GM19468 (cell line): ENCODE results near the gene GAB2.
"Not testable (repeated sequence)": the region's sequence is repeated elsewhere in the genome, so short reads cannot be mapped to it uniquely, and the experiment has no call there.

Experiments
- ATAC-seq: cut with Tn5 transposase; IDR thresholded peaks from one replicate; pipeline ENCODE4 v1.9.1; 2021; ENCODE audit warnings: mild to moderate bottlenecking, moderate library complexity, moderate number of reproducible peaks; ENCODE audit not compliant: unreplicated experiment; ENCODE audit errors: extremely low read depth

Gene GAB2

DNA sequence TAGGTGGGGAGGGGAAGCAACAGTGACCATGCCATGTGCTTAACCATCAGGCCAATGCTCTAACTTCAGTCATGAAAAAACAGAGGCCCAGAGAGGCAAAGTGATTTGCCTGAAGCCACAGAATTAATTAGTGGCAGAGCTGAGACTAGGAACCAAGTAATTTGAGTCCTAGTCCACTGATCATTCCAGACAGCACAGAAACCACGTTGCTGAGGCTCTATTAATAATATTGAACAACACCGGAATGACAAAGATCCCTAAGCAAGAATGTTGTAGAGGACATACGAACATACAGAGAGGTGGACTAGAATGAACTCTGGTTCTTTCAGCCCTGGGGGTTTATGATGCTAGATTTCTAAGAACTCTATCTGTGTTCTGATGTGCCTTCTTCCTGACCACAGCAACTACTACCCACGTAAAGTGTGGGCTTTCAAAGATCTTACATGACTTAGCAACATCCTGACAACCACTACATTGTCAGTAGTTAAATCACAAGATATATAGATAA, 92.3 kb downstream of the GAB2 start:
- no peak for ATAC-seq

DNA sequence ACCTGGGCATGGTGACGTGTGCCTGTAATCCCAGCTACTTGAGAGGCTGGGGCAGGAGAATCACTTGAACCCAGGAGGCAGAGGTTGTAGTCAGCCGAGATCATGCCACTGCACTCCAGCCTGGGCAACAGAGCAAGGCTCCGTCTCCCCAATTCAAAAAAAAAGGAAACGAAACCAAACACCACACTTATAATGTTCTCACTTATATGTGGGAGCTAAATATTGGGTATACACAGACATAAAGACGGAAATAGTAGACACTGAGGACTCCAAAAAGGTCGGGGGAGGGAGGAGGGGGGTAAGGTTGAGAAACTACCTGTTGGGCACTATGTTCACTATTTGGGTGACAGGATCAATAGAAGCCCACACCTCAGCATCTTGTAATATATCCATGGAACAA, 94.3 kb downstream of the GAB2 start:
- ATAC-seq, result no peak

DNA sequence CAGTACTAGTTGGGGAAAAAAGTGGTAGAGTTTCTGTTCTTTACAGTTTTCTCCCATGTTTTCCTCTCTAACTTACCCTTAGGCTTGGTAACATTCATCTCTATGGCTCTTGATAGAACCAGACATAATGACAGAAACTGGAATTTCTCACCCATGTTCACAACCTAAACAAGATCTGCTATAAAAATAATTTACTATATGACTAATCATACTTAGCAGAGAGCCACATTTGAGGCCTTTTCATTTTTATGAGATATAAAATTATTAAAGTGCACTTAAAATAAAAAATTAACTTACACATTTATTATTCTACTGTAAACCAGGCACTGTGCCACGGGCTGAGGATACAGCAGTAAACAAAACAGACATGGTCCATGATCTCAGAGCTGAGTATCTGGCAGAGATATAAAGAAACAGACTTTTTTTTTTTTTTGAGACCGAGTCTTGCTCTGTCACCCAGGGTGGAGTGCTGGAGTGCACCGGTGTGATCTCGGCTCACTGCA, 98.1 kb downstream of the GAB2 start:
- no peak for ATAC-seq

DNA sequence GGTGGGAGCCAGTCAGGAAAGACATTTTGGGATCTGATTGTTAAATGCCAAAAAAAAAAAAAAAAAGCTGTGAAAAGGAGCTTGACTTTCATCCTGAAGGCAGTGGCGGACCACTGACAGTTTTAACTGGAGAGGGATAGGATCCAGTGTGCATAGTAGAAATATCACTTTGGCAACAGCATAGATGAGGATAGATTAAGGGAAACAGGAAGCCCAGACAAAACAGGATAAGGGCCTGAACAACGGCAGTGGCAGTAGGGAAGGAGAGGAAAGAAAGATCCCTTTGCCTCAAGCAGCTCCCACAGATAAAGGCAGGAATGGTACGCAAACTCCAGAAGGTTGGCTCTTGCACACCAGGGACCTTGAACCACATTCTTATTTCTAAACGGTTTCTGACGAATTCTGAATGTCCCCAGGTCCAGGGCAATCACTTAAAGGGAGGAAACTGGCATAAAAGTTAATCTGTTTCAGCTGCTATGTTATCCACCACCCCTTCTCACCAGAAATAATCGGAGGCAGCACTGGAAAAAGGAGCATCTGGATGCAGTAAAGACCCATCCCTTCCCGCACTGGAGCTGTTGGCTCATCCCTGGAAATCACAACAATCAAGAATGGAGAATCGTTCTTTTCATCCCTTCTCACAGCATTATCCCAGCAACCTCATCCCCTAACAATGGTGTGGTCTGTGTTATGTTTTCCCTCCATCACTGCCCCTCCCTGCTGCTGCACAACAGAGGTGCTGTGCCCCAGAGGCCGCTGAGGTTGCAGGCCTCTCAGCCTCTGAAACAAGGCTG, 99.1 kb downstream of the GAB2 start:
- no peak for ATAC-seq

DNA sequence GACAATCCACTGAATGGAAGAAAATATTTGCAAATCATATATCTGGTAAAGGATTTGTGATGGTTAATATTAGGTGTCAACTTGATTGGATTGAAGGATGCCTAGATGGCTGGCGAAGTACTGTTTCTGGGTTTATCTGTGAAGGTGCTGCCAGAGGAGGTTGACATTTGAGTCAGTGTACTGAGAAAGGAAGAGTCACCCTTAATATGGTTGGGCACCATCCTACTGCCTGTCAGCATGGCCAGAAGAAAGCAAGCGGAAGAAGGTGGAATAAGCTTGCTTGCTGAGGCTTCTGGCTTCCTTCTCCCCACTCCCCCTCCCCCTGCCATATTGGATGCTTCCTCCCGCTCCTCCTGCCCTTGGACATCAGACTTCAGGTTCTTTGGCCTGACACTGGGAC, 101.9 kb downstream of the GAB2 start:
- no peak for ATAC-seq

DNA sequence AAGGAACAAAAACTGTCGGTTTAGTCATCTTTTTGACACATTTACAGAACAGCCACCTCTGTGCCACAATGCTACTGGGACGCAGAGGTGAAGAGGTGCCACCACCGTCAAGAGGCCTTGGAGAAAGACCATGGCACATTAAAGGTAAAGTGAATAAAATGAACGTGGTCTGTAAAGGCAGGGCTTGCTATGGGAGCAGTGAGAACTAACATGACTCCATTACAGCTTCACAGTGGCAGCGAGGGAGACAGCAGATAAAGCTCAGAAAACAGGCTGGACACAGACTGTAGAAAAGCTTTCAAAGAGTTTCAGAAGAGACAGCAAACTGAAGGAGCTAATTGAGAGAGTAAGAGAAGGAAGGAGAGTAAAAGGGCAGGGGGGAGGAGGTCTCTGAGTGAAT, 102.9 kb downstream of the GAB2 start:
- ATAC-seq, result no peak

DNA sequence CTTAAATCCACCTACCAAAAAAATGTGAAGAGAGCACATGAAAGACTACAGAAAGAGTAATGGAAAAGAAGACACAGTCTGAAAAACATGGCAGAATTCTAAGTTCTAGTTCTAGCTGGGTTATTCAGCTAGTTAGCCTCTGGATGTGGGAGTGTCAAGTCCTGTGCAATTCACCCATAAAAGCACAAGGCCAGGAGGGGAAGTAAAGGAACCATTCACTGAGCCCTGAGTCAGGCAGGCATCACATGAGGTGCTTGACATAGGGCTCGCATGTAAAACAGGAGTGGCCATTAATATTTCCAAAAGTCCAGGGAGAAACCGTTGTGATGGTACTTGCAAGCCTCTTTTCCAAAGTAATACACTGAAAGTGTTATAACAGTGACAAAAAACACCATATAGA, 103.7 kb downstream of the GAB2 start:
- no peak for ATAC-seq

DNA sequence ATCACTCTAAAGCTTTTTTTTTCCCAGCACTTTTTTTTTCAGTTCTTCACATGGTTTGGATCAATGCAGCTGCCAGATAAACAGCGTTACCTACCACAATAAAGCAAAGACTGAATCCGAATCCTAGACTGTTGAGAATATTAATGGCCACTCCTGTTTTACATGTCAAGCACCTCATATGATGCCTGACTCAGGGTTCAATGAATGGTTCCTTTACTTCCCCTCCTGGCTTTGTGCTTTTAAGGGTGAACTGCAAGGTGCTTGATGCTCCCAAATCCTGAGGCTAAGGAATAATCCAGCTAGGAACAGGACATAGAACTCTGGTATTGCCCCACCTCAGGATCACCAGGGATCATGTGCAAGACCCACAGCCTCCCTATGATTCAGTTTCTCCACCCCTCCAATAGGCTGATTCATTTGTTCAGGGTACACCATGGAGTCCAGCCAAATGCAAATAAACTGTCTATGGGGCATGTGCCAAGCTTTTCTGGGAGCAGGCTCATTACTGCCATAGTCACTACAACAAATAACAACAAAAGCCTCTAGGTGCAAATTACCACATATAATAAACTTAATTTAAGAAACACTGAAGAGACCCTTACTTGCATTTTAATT, 104.3 kb downstream of the GAB2 start:
- no peak for ATAC-seq

DNA sequence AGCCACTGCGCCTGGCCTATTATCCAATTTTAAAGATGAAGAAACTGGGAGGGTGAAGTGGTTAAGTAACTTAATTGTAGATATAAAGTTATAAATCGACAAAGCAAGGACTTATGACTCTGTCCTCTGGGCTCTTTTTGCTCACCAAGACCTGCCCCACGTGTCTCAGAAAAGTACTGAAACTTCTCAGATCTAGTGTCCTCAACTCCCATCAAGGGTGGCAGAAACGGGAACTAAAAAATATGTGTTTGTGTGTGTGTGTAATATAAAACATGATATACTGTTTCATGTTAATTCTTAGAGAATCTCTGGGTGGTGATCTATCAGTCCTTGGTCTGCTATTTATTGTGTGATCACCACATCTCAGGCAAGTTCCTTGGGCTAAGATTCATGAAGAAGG, 104.9 kb downstream of the GAB2 start:
- ATAC-seq, result no peak

DNA sequence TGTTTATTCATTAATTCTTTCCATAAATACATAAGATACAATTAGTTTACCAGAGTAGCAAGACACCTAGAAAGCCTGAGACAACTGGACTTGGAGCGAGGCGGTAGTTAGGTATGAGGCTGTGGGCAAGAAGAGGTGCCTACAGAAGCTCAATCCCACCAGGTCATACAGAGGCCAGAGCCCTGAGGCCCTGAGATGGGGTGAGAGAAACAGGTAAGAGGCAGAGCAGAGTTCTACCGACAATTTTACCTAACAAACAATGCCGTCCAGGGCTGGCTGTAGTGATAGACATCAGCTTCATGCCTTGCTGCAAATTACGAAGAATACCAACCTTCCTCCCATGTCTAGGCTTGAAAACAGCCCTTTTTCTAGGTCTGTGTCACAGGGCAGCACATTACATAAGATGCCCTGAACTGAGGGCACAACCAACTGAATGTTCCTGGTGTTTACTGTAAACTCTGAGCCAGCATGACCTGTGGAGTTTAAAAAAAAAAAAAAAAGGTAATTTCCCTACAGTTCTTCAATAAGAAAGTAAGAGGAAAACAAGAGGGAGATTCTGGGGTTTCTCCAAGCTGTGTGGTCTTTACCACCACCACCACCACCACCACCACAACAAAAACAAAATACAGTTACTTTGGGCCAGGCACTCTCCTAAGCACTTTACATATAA, 105.8 kb downstream of the GAB2 start:
- ATAC-seq, result no peak

DNA sequence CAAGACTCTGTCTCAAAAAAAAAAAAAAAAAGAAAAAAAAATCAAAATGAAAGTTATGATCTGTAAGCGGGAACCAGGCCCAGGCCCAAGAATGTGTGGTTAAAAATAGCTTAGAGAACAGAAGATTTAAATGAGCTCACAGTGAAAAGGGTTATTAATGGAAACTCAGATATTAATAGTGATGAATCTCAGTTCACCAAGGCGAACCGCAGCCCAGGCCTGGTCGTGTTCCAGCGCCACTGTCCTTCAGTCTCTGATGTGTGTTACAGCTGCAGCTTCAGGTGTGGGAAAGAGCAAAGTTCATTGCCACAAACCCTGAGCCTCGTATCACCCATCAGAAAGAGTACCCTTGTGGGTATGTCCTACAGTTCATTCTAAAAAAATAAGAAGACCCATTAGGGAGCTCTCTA, 107.1 kb downstream of the GAB2 start:
- peak; percentile 86 for ATAC-seq

DNA sequence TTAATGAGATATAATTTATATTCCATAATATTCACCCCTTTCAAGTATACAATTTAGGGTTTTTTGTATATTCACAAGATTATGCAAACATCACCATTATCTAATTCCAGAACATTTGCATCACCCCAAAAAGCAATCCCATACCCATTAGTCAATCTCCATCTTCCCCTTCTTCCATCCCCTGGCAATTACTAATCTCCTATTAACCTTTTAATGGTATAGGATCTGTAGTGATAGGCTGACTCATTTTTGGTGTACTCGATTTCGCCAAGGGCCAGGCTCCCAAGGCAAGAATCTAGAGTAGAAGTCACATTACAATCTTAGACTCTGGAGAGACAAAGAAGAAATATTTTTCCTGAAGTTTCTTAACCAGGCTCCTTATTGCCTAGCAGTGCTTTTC, 113.4 kb downstream of the GAB2 start:
- ATAC-seq, result no peak

DNA sequence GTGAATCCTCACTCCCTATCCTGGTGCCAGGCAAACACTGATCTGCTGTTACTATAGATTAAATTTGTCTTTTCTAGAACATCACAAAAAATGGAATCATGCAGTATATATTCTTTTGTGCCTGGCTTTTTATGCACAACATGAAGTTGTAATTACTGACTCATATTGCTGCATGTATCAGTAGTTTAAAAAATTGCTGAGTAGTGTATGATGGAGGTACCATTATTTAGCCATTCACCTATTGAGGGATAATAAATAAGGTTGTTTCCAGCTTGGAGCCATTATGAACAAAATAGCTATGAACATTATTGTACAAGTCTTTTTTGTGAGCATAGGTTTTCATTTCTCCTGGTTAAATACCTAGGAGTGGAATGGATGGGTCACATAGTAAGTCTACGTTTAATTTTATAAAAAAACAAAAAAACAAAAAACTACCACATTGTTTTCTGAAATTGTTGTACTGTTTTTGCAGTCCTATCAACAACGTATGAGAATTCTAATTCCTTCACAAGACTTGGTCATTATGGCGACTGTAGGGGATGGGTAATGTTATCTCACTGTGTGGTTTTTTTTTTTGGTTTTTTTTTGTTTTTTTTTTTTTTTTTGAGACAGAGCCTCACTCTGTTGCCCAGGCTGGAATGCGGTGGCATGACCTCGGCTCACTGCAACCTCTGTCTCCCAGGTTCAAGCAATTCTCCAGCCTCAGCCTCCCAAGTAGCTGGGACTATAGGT, 117.3 kb downstream of the GAB2 start:
- no peak for ATAC-seq

DNA sequence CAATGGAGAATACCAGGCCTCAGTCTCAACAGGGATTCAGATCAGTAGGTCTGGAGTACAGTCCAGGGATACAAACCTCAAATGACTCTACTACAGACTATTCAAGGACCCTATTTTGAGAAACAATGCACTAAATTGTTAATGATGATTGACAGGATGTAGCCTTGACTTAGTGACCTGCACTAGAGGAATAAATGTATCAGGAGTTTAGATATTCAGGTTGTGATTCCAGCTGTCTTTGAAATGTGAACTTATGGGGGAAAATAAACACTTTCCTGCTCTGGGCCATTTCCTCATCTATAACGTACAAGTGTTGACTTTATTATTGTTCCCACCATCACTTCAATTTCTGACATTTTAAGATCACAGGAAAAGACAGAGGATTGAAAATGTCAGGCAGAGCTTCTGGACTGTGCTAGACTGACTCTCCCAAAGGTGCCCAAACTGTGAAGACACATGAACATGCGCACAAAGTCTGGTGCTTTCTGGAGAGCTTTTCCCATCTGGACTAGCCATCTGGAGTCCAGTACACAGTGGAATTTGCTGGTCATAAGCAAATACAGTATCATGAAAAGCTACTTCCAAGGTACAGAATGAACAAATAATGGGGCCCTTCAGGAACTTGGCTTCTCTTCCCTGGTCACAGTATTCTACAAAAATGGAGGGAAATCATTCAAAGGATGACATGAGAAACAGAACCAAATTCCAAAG, 118.5 kb downstream of the GAB2 start:
- ATAC-seq, result no peak

DNA sequence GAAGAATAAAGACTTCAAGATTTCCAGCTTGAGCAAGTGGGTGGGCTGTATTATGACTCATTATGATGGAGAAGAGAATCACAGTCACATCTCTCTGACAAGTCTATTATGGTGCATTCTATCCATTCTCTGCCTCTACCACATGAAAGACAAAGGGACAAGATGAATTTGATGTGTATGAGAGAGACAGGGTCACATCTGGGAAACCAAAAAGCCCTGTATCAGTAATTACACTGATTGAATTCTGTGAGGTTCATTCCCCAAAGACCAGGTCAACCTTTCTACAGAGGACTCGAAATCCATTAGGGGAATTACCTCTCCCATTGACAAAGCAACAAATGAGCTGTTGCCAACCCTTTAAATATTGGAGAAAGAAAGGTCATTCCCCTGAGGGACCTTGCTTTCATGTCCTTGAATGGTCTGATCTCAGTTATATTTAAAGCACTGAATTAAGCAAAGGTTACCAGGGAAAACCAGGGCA, 119.3 kb downstream of the GAB2 start:
- no peak for ATAC-seq

DNA sequence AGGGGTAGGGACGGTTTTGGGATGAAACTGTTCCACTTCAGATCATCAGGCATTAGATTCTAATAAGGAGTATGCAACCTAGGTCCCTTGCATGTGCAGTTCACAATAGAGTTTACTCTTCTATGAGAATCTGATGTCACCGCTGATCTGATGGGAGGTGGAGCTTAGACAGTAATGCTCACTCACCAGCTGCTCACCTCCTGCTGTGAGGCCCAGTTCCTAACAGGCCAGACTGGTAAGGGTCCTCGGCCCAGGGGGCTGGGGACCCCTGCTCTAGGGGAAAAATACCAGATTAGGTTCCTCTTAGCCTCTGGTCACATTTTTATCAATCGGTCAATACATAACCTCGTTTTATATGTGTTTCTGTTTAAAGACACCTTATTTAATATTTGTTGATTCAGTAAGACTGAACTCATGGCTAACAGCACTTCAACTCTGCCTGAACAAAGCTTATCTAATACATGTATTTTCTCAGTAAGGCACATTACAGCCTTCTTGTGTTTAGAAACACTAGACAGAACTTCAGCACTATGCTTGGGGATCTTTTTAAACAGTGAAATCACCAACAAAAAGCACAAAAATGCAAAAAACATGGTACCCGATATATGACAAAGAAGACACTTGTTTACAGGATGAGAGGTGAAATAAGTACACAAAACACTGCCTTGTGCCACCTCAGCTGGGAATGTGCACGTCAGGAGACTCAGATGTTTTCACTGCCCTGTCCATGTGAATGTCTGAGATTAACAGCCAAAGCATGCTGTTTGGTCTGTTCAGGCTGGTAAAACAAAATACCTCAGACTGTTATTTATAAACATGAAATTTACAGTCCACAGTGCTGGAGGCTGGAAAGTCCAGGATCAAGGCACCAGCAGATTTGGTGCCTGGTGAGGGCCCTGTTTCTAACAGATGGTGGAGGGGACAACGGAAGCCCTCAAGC, 121.4 kb downstream of the GAB2 start:
- no peak for ATAC-seq

DNA sequence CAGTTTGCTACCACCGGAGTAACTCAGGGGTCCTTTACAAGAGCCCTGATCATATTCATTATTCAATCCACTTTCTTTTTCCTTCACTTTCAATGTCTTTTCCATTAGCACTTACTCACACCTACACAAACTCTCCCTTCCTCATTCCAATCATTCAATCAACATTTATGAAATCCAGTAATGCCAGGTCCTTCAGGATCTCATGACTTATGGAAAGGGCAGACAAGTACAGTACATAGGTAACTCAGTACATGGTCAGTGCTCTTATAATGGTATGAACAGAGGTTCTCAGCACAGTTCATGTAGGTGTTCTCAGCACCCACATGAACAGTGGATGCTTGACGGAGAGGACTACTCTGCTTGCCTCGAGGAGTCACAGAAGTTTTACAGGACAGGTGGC, 122.3 kb downstream of the GAB2 start:
- no peak for ATAC-seq

DNA sequence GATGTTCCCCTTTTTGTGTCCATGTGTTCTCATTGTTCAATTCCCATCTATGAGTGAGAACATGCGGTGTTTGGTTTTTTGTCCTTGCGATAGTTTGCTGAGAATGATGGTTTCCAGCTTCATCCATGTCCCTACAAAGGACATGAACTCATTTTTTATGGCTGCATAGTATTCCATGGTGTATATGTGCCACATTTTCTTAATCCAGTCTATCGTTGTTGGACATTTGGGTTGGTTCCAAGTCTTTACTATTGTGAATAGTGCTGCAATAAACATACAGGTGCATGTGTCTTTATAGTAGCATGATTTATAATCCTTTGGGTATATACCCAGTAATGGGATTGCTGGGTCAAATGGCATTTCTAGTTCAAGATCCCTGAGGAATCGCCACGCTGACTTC, 123.5 kb downstream of the GAB2 start:
- ATAC-seq, result not testable (repeated sequence)

DNA sequence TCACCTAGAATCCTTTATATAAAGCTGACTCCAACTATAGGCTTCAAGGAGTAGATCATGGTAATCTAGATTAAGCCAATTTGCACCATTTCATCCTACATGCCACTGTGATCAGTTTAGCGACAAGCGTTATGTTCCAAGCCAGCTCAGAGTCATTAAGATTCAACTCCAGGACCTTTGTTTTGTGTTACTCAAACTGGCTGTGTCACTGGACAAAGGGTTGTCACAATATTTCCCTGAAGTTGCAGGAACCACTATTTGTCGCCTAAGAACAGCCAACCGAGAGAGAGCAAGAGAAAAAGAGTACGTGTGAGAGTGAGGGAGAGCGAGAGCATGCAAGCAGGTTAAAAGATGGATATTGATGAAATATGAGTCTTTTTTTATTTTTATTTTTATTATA, 124.1 kb downstream of the GAB2 start:
- ATAC-seq, result no peak
